ENCODE measurements around the gene HAPLN2.
A peak's percentile ranks its signal among the peaks of the same experiment; 100 is the strongest.

Gene HAPLN2

DNA sequence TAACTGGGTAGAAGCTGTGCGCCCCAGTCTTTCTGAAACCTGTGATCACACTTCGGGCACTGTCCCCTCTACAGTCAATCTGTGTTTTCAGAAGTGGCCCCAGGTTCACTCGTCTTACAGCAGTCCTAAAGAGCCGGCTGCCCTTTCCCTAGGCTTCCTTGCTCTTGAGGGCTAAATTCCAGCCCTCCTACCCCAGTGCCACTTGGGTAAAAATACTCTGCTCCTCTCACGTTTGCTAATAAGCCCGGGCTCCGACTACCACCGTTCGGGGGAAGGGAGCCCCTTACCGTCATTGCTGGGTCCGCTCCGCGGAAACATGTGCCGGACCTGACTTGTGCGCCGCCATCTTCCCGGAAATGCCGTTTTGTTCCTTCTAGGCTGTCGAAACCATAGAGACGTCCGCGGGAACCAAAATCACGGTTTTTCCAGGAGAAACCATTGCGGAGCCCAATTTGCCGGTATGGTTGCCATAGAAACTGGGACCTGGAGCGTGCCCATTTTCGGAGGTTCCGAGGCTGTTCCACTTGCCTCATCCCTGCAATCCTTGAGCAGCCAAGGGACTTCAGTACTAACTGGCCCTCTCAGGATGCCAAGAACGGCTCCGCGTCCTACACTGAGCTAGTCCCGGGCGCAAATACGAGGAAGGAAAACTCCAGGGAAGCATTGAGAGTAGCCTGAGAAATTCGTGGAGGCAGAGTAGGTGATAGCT lies 17.9 kb upstream of the HAPLN2 start, which contains the start of gene GPATCH4 (continued):
- no peak for TF ChIP-seq GLI4 (tag by site-specific recombination; IDR thresholded peaks at IDR 0.05)
- TF ChIP-seq, protein P1, sequence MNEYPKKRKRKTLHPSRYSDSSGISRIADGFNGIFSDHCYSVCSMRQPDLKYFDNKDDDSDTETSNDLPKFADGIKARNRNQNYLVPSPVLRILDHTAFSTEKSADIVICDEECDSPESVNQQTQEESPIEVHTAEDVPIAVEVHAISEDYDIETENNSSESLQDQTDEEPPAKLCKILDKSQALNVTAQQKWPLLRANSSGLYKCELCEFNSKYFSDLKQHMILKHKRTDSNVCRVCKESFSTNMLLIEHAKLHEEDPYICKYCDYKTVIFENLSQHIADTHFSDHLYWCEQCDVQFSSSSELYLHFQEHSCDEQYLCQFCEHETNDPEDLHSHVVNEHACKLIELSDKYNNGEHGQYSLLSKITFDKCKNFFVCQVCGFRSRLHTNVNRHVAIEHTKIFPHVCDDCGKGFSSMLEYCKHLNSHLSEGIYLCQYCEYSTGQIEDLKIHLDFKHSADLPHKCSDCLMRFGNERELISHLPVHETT (tag by site-specific recombination; IDR thresholded peaks at IDR 0.05) = peak; percentile 79
- no peak for TF ChIP-seq ZNF184 (tag by site-specific recombination; IDR thresholded peaks at IDR 0.05)
- TF ChIP-seq SETDB1 (IDR thresholded peaks at IDR 0.05; ENCODE audit: insufficient read length, low read length) = no peak
- TF ChIP-seq BCL11A (tag by site-specific recombination; IDR thresholded peaks at IDR 0.05; ENCODE audit: low read depth) = no peak
- TF ChIP-seq, protein P2, sequence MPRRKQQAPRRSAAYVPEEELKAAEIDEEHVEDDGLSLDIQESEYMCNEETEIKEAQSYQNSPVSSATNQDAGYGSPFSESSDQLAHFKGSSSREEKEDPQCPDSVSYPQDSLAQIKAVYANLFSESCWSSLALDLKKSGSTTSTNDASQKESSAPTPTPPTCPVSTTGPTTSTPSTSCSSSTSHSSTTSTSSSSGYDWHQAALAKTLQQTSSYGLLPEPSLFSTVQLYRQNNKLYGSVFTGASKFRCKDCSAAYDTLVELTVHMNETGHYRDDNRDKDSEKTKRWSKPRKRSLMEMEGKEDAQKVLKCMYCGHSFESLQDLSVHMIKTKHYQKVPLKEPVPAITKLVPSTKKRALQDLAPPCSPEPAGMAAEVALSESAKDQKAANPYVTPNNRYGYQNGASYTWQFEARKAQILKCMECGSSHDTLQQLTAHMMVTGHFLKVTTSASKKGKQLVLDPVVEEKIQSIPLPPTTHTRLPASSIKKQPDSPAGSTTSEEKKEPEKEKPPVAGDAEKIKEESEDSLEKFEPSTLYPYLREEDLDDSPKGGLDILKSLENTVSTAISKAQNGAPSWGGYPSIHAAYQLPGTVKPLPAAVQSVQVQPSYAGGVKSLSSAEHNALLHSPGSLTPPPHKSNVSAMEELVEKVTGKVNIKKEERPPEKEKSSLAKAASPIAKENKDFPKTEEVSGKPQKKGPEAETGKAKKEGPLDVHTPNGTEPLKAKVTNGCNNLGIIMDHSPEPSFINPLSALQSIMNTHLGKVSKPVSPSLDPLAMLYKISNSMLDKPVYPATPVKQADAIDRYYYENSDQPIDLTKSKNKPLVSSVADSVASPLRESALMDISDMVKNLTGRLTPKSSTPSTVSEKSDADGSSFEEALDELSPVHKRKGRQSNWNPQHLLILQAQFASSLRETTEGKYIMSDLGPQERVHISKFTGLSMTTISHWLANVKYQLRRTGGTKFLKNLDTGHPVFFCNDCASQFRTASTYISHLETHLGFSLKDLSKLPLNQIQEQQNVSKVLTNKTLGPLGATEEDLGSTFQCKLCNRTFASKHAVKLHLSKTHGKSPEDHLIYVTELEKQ (tag by site-specific recombination; IDR thresholded peaks at IDR 0.05; ENCODE audit: borderline replicate concordance) = no peak
- peak; percentile 87 for TF ChIP-seq ZNF501 (tag by site-specific recombination; IDR thresholded peaks at IDR 0.05)
- TF ChIP-seq TRIM28 (IDR thresholded peaks at IDR 0.05; ENCODE audit: borderline replicate concordance, low read length) = 0 out of 2 replicates have a peak, but pooled peaks have one; percentile 31
- no peak for TF ChIP-seq OSR2 (tag by site-specific recombination; IDR thresholded peaks at IDR 0.05)
- no peak for TF ChIP-seq ZNF133 (tag by site-specific recombination; IDR thresholded peaks at IDR 0.05)
- TF ChIP-seq ZNF529 (tag by site-specific recombination; IDR thresholded peaks at IDR 0.05; ENCODE audit: insufficient replicate concordance) = no peak
- TF ChIP-seq ZFP3 (tag by site-specific recombination; IDR thresholded peaks at IDR 0.05; ENCODE audit: low read depth) = no peak
- peak; percentile 35; the same call in 1 of the 2 replicates for TF ChIP-seq ZBTB21 (tag by site-specific recombination; IDR thresholded peaks at IDR 0.05)
- no peak for TF ChIP-seq ZNF549 (tag by site-specific recombination; IDR thresholded peaks at IDR 0.05)
- peak; percentile 55; the same call in 1 of the 2 replicates for TF ChIP-seq ZNF600 (tag by site-specific recombination; IDR thresholded peaks at IDR 0.05)
- no peak for TF ChIP-seq ZBTB1 (tag by site-specific recombination; IDR thresholded peaks at IDR 0.05)
- TF ChIP-seq, protein P3, sequence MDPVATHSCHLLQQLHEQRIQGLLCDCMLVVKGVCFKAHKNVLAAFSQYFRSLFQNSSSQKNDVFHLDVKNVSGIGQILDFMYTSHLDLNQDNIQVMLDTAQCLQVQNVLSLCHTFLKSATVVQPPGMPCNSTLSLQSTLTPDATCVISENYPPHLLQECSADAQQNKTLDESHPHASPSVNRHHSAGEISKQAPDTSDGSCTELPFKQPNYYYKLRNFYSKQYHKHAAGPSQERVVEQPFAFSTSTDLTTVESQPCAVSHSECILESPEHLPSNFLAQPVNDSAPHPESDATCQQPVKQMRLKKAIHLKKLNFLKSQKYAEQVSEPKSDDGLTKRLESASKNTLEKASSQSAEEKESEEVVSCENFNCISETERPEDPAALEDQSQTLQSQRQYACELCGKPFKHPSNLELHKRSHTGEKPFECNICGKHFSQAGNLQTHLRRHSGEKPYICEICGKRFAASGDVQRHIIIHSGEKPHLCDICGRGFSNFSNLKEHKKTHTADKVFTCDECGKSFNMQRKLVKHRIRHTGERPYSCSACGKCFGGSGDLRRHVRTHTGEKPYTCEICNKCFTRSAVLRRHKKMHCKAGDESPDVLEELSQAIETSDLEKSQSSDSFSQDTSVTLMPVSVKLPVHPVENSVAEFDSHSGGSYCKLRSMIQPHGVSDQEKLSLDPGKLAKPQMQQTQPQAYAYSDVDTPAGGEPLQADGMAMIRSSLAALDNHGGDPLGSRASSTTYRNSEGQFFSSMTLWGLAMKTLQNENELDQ (tag by site-specific recombination; IDR thresholded peaks at IDR 0.05; ENCODE audit: low read depth) = no peak
- TF ChIP-seq ZNF214 (tag by site-specific recombination; IDR thresholded peaks at IDR 0.05; ENCODE audit: borderline replicate concordance) = no peak
- TF ChIP-seq PRDM1 (tag by site-specific recombination; IDR thresholded peaks at IDR 0.05) = no peak
- TF ChIP-seq ZNF138 (tag by site-specific recombination; IDR thresholded peaks at IDR 0.05; ENCODE audit: borderline replicate concordance) = no peak
- TF ChIP-seq, protein P4, sequence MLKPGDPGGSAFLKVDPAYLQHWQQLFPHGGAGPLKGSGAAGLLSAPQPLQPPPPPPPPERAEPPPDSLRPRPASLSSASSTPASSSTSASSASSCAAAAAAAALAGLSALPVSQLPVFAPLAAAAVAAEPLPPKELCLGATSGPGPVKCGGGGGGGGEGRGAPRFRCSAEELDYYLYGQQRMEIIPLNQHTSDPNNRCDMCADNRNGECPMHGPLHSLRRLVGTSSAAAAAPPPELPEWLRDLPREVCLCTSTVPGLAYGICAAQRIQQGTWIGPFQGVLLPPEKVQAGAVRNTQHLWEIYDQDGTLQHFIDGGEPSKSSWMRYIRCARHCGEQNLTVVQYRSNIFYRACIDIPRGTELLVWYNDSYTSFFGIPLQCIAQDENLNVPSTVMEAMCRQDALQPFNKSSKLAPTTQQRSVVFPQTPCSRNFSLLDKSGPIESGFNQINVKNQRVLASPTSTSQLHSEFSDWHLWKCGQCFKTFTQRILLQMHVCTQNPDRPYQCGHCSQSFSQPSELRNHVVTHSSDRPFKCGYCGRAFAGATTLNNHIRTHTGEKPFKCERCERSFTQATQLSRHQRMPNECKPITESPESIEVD (tag by site-specific recombination; IDR thresholded peaks at IDR 0.05) = no peak
- TF ChIP-seq ZNF664 (tag by site-specific recombination; IDR thresholded peaks at IDR 0.05) = no peak
- TF ChIP-seq ZNF701 (tag by site-specific recombination; IDR thresholded peaks at IDR 0.05) = no peak
- TF ChIP-seq, protein P5, sequence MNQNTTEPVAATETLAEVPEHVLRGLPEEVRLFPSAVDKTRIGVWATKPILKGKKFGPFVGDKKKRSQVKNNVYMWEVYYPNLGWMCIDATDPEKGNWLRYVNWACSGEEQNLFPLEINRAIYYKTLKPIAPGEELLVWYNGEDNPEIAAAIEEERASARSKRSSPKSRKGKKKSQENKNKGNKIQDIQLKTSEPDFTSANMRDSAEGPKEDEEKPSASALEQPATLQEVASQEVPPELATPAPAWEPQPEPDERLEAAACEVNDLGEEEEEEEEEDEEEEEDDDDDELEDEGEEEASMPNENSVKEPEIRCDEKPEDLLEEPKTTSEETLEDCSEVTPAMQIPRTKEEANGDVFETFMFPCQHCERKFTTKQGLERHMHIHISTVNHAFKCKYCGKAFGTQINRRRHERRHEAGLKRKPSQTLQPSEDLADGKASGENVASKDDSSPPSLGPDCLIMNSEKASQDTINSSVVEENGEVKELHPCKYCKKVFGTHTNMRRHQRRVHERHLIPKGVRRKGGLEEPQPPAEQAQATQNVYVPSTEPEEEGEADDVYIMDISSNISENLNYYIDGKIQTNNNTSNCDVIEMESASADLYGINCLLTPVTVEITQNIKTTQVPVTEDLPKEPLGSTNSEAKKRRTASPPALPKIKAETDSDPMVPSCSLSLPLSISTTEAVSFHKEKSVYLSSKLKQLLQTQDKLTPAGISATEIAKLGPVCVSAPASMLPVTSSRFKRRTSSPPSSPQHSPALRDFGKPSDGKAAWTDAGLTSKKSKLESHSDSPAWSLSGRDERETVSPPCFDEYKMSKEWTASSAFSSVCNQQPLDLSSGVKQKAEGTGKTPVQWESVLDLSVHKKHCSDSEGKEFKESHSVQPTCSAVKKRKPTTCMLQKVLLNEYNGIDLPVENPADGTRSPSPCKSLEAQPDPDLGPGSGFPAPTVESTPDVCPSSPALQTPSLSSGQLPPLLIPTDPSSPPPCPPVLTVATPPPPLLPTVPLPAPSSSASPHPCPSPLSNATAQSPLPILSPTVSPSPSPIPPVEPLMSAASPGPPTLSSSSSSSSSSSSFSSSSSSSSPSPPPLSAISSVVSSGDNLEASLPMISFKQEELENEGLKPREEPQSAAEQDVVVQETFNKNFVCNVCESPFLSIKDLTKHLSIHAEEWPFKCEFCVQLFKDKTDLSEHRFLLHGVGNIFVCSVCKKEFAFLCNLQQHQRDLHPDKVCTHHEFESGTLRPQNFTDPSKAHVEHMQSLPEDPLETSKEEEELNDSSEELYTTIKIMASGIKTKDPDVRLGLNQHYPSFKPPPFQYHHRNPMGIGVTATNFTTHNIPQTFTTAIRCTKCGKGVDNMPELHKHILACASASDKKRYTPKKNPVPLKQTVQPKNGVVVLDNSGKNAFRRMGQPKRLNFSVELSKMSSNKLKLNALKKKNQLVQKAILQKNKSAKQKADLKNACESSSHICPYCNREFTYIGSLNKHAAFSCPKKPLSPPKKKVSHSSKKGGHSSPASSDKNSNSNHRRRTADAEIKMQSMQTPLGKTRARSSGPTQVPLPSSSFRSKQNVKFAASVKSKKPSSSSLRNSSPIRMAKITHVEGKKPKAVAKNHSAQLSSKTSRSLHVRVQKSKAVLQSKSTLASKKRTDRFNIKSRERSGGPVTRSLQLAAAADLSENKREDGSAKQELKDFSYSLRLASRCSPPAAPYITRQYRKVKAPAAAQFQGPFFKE (tag by site-specific recombination; IDR thresholded peaks at IDR 0.05; ENCODE audit: borderline replicate concordance) = no peak
- peak; percentile 75 for TF ChIP-seq ZNF629 (tag by site-specific recombination; IDR thresholded peaks at IDR 0.05)
